Endothelial cell of umbilical vein (primary cell): ENCODE results near the gene USP4.

Experiments
- EZH2 ChIP-seq: IDR thresholded peaks from 2 replicates; pipeline ENCODE4 v1.6.1; 2012; ENCODE audit warnings: borderline replicate concordance, low read depth, mild to moderate bottlenecking, moderate library complexity, low read length, inconsistent platforms; ENCODE audit not compliant: severe bottlenecking
- GATA2 ChIP-seq: IDR thresholded peaks from 2 replicates; pipeline ENCODE4 v1.7.0; 2011; ENCODE audit warnings: low read depth, mild to moderate bottlenecking, moderate library complexity, mixed read lengths, low read length; ENCODE audit not compliant: insufficient read length, insufficient read depth
- JUN ChIP-seq: IDR thresholded peaks from 2 replicates; pipeline ENCODE4 v1.6.1; 2011; ENCODE audit warnings: borderline replicate concordance, low read depth; ENCODE audit not compliant: insufficient read length, insufficient read depth
- POLR2A ChIP-seq: IDR thresholded peaks from 2 replicates; pipeline ENCODE4 v1.6.1; 2012; ENCODE audit warnings: low read depth, mild to moderate bottlenecking, control low read depth, low read length
- POLR2AphosphoS5 ChIP-seq: IDR thresholded peaks from 2 replicates; pipeline ENCODE4 v1.6.1; 2012; ENCODE audit warnings: low read depth, mild to moderate bottlenecking, control low read depth, low read length, moderate library complexity; ENCODE audit not compliant: insufficient read depth
- TF ChIP-seq, protein P1 (sequence below), 2 donors: IDR thresholded peaks; 1 replicate in 1 of 2; 2 replicates in 1 of 2; pipeline ENCODE4 v1.5.1; 2011; ENCODE audit warnings: low read length in 2 of 2, mild to moderate bottlenecking in 2 of 2, moderate library complexity in 2 of 2, control low read depth in 1 of 2, inconsistent platforms in 1 of 2, low read depth in 1 of 2; ENCODE audit not compliant: insufficient read depth in 1 of 2; ENCODE audit errors: extremely low read depth in 1 of 2

DNA sequence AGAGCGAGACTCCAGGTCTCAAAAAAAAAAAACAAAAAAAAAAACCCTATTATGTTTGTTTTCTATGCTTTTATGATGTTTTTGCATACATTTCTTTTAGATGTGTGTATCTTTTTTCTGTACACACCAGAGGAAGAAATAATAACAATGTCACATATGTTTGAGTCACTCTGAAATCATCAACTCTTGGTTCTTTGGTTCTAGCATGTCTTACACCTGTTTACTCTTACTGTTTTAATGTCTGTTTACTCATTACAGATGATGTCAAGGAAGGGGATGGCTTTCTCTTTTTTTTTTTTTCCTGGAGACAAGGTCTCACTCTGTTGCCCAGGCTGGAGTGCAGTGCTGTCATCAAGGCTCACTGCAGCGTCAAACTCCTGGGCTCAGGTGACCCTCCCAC lies 47.9 kb upstream of the USP4 start:
- TF ChIP-seq, protein P1, sequence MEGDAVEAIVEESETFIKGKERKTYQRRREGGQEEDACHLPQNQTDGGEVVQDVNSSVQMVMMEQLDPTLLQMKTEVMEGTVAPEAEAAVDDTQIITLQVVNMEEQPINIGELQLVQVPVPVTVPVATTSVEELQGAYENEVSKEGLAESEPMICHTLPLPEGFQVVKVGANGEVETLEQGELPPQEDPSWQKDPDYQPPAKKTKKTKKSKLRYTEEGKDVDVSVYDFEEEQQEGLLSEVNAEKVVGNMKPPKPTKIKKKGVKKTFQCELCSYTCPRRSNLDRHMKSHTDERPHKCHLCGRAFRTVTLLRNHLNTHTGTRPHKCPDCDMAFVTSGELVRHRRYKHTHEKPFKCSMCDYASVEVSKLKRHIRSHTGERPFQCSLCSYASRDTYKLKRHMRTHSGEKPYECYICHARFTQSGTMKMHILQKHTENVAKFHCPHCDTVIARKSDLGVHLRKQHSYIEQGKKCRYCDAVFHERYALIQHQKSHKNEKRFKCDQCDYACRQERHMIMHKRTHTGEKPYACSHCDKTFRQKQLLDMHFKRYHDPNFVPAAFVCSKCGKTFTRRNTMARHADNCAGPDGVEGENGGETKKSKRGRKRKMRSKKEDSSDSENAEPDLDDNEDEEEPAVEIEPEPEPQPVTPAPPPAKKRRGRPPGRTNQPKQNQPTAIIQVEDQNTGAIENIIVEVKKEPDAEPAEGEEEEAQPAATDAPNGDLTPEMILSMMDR (IDR thresholded peaks at IDR 0.05; ENCODE audit: extremely low read depth in 1 of 2, insufficient read depth in 1 of 2, low read depth in 1 of 2, low read length in 2 of 2) = no peak
- TF ChIP-seq GATA2 (no peak), POLR2AphosphoS5 (no peak), EZH2 (no peak), POLR2A (no peak), JUN (no peak)
